ENCODE results near the gene GOLGB1.

- TF ChIP-seq, protein P1, sequence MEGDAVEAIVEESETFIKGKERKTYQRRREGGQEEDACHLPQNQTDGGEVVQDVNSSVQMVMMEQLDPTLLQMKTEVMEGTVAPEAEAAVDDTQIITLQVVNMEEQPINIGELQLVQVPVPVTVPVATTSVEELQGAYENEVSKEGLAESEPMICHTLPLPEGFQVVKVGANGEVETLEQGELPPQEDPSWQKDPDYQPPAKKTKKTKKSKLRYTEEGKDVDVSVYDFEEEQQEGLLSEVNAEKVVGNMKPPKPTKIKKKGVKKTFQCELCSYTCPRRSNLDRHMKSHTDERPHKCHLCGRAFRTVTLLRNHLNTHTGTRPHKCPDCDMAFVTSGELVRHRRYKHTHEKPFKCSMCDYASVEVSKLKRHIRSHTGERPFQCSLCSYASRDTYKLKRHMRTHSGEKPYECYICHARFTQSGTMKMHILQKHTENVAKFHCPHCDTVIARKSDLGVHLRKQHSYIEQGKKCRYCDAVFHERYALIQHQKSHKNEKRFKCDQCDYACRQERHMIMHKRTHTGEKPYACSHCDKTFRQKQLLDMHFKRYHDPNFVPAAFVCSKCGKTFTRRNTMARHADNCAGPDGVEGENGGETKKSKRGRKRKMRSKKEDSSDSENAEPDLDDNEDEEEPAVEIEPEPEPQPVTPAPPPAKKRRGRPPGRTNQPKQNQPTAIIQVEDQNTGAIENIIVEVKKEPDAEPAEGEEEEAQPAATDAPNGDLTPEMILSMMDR (IDR thresholded peaks at IDR 0.05), result no peak
- TF ChIP-seq EP300 (IDR thresholded peaks at IDR 0.05; ENCODE audit: low read depth) (no peak), POLR2A (IDR thresholded peaks at IDR 0.05) (no peak), POLR2AphosphoS5 (IDR thresholded peaks at IDR 0.05) (no peak)
These were observed 26.1 kb downstream of the GOLGB1 start for GRCh38 chr3:121723485-121723884.

Measured in transverse colon (tissue), 4 donors.